ENCODE measurements around the gene ACTN3. TPM values are rescaled to one million over a fixed set of nuclear protein-coding genes. Genes with fewer than 3 reads are reported as not detected.

ACTN3 gene
- total and polyA plus RNA-seq, 2 experiments from 2014 or later: not detected

DNA sequence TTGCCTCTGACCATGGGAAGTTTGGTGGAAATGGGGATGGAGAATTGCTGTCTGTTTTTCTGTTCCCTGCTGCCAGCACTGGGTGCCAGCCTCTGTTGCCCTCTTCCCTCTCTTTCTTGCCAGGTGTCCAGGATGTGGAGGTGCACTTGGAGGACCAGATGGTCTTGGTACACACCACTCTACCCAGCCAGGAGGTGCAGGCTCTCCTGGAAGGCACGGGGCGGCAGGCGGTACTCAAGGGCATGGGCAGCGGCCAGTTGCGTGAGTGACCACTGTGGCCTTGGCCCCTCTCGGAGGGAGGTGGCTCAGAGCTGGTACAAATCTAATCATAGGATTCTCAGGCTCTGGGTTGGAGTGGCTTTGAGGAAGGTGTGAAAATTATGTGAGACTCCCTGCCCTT, 52.3 kb downstream of the ACTN3 start:
- H3K9me3 ChIP-seq (ENCODE audit: low read depth): no peaks in the 10 kb centered on the region
- peaks cover 12% of the 10 kb centered on the region; the same call in 1 of the 2 replicates for H3K4me1 ChIP-seq (ENCODE audit: insufficient read depth)
- no peak overlapping the region for H3K4me2 ChIP-seq (ENCODE audit: unreplicated experiment)
- 97 to 98% methylated on average over 6 of the region's 6 CpGs for WGBS, 2 experiments (ENCODE audit: low coverage in 1 of 2, low lambda C conversion rate in 2 of 2, missing lambda C conversion rate in 2 of 2)
- H2AFZ ChIP-seq: no peak overlapping the region
- TF ChIP-seq EZH2phosphoT487 (IDR thresholded peaks at IDR 0.05; ENCODE audit: insufficient read depth, low read depth): no peak
- no peak for TF ChIP-seq EZH2 (IDR thresholded peaks at IDR 0.05; ENCODE audit: insufficient read depth, poor library complexity, severe bottlenecking)
- no peak overlapping the region for H3K27ac ChIP-seq
- peaks cover 38% of the 10 kb centered on the region for H3K79me2 ChIP-seq (ENCODE audit: insufficient read depth)
- H3F3A ChIP-seq (ENCODE audit: insufficient read depth): peaks cover 11% of the 10 kb centered on the region; the same call in 1 of the 2 replicates
- H3K9me2 ChIP-seq (ENCODE audit: insufficient read depth): no peaks in the 10 kb centered on the region
- H3K36me3 ChIP-seq (ENCODE audit: low read depth): peaks cover 4% of the 10 kb centered on the region; the same call in 1 of the 2 replicates
- DNase-seq: no peak
- no peaks in the 10 kb centered on the region for H3K27me3 ChIP-seq (replicated peaks; ENCODE audit: insufficient read depth)
- H3K4me3 ChIP-seq: no peak overlapping the region
- no peaks in the 10 kb centered on the region for H4K20me1 ChIP-seq (ENCODE audit: insufficient read depth)
- in situ Hi-C loops (cut with MboI): loop anchor here (25.0 kb wide), 1 partner anchor 238 kb away; the partner anchor contains the start of gene RCE1
- no peak overlapping the region for H3K9ac ChIP-seq

DNA sequence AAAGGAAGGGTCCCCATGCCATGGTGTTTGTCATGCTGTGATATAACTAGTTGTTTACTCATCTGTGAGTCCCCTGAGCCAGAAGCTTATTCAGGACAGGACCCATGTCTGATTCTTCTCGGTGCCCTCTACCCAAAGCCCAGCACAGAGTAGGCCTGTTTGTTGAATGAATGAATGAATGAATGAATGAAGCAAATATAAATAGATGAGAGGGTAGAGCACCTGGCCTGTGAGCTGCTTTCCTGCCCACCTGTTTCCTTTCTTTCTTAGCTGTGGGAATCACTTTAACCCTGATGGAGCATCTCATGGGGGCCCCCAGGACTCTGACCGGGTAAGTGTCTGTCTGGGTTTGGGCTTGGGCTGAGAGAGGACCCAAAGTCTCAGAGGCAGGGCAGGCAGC, 53.5 kb downstream of the ACTN3 start:
- TF ChIP-seq EZH2 (IDR thresholded peaks at IDR 0.05; ENCODE audit: insufficient read depth, poor library complexity, severe bottlenecking) (no peak), EZH2phosphoT487 (IDR thresholded peaks at IDR 0.05; ENCODE audit: insufficient read depth, low read depth) (no peak)
- Histone ChIP-seq H3K27me3 (replicated peaks; ENCODE audit: insufficient read depth) (no peaks in the 10 kb centered on the region), H3K27ac (no peak overlapping the region), H3K4me1 (ENCODE audit: insufficient read depth) (peaks cover 8% of the 10 kb centered on the region; the same call in 1 of the 2 replicates), H3K4me2 (ENCODE audit: unreplicated experiment) (no peak overlapping the region), H4K20me1 (ENCODE audit: insufficient read depth) (no peaks in the 10 kb centered on the region), H3K9me2 (ENCODE audit: insufficient read depth) (no peaks in the 10 kb centered on the region), H2AFZ (no peak overlapping the region), H3F3A (ENCODE audit: insufficient read depth) (peaks cover 11% of the 10 kb centered on the region; the same call in 1 of the 2 replicates), H3K9me3 (ENCODE audit: low read depth) (no peaks in the 10 kb centered on the region), H3K9ac (no peak overlapping the region), H3K4me3 (no peak overlapping the region), H3K79me2 (ENCODE audit: insufficient read depth) (peaks cover 26% of the 10 kb centered on the region; the same call in 1 of the 2 replicates), H3K36me3 (ENCODE audit: low read depth) (peaks cover 4% of the 10 kb centered on the region; the same call in 1 of the 2 replicates)
- 94 to 95% methylated on average over 2 of the region's 2 CpGs for WGBS, 2 experiments (ENCODE audit: low coverage in 1 of 2, low lambda C conversion rate in 2 of 2, missing lambda C conversion rate in 2 of 2)
- no peak for DNase-seq
- in situ Hi-C loops (cut with MboI): no loop called here

DNA sequence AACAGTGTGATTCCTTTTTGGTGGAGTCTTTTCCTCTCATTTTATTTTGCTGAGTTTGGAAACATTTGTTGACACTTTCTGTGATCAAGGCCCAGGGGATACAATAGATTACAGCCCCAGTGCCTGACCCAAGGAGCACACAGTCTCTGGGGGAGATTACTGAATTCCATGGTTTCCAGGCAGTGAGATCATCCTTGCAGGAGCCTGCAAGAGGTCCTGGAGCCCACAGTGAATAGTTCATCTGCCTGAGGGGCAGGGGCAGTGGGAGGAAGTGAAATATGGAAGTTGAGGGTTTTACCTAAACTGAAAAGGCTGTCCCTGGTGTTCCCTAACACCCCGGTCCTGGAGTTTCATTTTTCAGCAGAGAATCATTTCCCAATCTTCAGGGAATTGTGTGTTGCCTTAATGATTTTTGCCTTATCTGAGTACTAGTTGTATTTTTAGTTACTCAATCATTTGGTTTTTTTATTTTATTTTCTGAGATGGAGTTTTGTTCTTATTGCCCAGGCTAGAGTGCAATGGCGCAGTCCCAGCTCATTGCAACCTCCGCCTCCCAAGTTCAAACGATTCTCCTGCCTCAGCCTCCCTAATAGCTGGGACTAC, 54.0 kb downstream of the ACTN3 start:
- 97 to 99% methylated on average over 4 of the region's 4 CpGs for WGBS, 2 experiments (ENCODE audit: low coverage in 1 of 2, low lambda C conversion rate in 2 of 2, missing lambda C conversion rate in 2 of 2)
- H3K4me2 ChIP-seq (ENCODE audit: unreplicated experiment): no peak overlapping the region
- H3F3A ChIP-seq (ENCODE audit: insufficient read depth): peaks cover 11% of the 10 kb centered on the region; the same call in 1 of the 2 replicates
- H3K36me3 ChIP-seq (ENCODE audit: low read depth): peaks cover 4% of the 10 kb centered on the region; the same call in 1 of the 2 replicates
- no peaks in the 10 kb centered on the region for H3K27me3 ChIP-seq (replicated peaks; ENCODE audit: insufficient read depth)
- H3K4me3 ChIP-seq: no peak overlapping the region
- no peak overlapping the region for H3K27ac ChIP-seq
- no peaks in the 10 kb centered on the region for H3K9me2 ChIP-seq (ENCODE audit: insufficient read depth)
- H3K9me3 ChIP-seq (ENCODE audit: low read depth): no peaks in the 10 kb centered on the region
- DNase-seq: no peak
- in situ Hi-C loops (cut with MboI): no loop called here
- H2AFZ ChIP-seq: no peak overlapping the region
- no peak overlapping the region for H3K9ac ChIP-seq
- TF ChIP-seq EZH2 (IDR thresholded peaks at IDR 0.05; ENCODE audit: insufficient read depth, poor library complexity, severe bottlenecking) (no peak), EZH2phosphoT487 (IDR thresholded peaks at IDR 0.05; ENCODE audit: insufficient read depth, low read depth) (no peak)
- peaks cover 5% of the 10 kb centered on the region; the same call in 1 of the 2 replicates for H3K4me1 ChIP-seq (ENCODE audit: insufficient read depth)
- H4K20me1 ChIP-seq (ENCODE audit: insufficient read depth): no peaks in the 10 kb centered on the region
- H3K79me2 ChIP-seq (ENCODE audit: insufficient read depth): peaks cover 22% of the 10 kb centered on the region; the same call in 1 of the 2 replicates

DNA sequence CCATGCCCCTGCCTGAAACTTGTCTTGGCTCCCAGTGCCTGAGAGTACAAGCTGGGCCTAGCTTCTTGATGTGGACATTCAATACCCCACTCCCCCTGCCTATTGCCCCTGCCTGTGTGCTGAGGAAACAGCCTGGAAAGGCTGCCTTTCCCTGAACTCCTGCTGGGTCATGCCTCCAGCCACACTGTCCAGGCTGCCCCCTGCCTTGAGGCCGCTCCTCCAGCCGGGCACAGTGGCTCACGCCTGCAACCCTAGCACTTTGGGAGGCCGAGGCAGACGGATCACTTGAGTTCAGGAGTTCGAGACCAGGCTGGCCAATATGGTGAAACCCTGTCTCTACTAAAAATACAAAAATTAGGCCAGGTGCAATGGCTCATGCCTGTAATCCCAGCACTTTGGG, 56.4 kb downstream of the ACTN3 start:
- no peak for TF ChIP-seq EZH2 (IDR thresholded peaks at IDR 0.05; ENCODE audit: insufficient read depth, poor library complexity, severe bottlenecking)
- no peak for TF ChIP-seq EZH2phosphoT487 (IDR thresholded peaks at IDR 0.05; ENCODE audit: insufficient read depth, low read depth)
- no peak overlapping the region for H3K4me3 ChIP-seq
- H3K4me2 ChIP-seq (ENCODE audit: unreplicated experiment): no peak overlapping the region
- H3K4me1 ChIP-seq (ENCODE audit: insufficient read depth): peaks cover 18% of the 10 kb centered on the region
- in situ Hi-C loops (cut with MboI): no loop called here
- no peaks in the 10 kb centered on the region for H3K27me3 ChIP-seq (replicated peaks; ENCODE audit: insufficient read depth)
- H3K9me3 ChIP-seq (ENCODE audit: low read depth): no peaks in the 10 kb centered on the region
- DNase-seq: no peak
- H3F3A ChIP-seq (ENCODE audit: insufficient read depth): peaks cover 31% of the 10 kb centered on the region
- 0 out of 2 replicates have a peak, but pooled peaks cover 1% of the 10 kb centered on the region for H3K79me2 ChIP-seq (ENCODE audit: insufficient read depth)
- H3K27ac ChIP-seq: no peak overlapping the region
- peaks cover 4% of the 10 kb centered on the region; the same call in 1 of the 2 replicates for H3K36me3 ChIP-seq (ENCODE audit: low read depth)
- 84 to 89% methylated on average over 6 of the region's 6 CpGs for WGBS, 2 experiments (ENCODE audit: low coverage in 1 of 2, low lambda C conversion rate in 2 of 2, missing lambda C conversion rate in 2 of 2)
- no peaks in the 10 kb centered on the region for H4K20me1 ChIP-seq (ENCODE audit: insufficient read depth)
- H3K9me2 ChIP-seq (ENCODE audit: insufficient read depth): no peaks in the 10 kb centered on the region
- H3K9ac ChIP-seq: no peak overlapping the region
- H2AFZ ChIP-seq: no peak overlapping the region

All from GM23248 (cell line).